ENCODE data around the gene CACNG1.
"Not testable (repeated sequence)": the region's sequence is repeated elsewhere in the genome, so short reads cannot be mapped to it uniquely, and the experiment has no call there.

Gene CACNG1

DNA sequence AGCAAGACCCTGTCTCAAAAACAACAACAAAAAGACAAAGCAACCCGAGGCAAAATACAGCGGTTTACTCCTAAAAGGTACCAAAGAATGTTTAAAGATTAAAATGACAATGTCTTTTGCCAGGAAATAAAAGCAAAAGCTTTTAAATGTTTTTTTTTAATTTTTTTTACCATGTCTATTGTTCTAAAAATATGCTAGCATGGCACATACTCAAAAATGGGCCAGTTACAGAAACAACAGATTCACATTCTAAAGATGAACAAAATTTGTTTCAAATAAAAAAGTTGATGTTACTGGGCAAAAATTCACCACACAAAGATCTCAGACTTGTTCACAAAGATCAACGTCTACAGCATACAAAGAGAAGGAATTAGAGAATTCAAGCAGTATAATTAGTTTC, 41.1 kb downstream of the CACNG1 start:
- DNase-seq: no peak

DNA sequence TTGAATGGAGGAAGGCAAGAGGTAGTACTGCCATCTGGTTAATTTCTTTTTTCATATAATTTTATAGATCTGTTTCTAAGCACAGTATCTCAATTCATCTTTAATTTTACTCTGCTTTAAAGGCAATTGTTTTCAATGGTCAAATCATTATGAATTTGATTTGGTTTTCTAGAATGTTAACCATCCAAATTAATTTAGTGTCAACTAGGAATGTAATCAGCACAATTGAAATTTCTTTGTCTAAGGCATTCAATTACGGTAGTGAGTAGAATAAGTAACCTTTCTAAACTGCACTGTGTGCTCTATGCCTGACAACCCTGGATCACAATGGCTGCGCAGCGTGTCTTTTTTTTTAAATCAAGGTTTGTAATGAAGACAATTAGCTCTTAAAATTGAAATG, 44.3 kb downstream of the CACNG1 start:
- DNase-seq: no peak

DNA sequence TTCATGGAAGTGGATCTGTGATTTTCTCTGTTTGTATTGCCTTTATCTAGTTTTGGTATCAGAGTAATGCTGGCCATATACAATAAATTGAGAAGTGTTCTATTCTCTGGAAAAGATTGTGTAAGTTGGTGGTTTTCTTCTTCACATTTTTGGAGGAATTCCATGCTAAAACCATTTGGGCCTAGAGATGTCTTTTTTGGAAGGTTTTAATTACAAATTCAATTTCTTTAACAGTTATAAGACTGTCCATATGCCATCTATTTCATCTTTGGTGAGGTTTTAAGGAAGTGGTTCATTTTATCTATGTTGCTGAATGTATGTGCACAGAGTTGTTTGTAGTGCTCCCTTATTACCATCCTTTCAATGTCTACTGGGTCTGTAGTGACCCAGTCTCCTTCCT, 46.0 kb downstream of the CACNG1 start:
- DNase-seq: no peak

DNA sequence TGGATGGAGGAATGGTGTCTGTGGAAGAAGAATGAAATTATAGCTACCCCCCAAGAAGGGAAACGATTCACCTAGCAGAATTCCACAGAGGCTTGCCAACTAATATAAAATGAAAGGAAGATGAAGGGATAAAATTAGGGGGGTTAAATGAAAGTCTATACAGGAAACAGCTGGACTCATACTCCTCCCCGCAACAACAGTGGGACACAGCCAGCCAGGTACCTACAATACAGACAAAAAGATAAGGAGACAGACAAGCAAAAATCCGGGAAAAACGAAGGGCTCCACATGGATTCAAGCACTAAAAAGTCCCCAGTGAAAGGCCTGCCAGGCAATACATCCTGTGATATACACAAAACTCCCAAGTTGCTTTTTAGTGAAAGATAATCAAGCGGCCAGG, 47.9 kb downstream of the CACNG1 start:
- DNase-seq: no peak

DNA sequence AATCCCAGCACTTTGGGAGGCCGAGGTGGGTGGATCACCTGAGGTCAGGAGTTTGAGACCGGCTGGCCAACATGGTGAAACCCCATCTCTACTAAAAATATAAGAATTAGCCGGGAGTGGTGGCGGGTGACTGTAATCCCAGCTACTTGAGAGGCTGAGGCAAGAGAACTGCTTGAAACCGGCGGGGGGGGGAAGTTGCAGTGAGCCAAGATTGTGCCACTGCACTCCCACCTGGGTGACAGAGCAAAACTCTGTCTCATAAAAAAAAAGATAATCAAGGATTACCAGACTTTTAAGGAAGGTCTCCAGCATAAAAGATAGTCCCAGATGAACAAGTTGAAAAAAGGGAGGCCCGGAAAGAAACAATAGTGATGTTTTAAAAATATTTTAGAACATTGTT, 48.4 kb downstream of the CACNG1 start:
- not testable (repeated sequence) for DNase-seq

DNA sequence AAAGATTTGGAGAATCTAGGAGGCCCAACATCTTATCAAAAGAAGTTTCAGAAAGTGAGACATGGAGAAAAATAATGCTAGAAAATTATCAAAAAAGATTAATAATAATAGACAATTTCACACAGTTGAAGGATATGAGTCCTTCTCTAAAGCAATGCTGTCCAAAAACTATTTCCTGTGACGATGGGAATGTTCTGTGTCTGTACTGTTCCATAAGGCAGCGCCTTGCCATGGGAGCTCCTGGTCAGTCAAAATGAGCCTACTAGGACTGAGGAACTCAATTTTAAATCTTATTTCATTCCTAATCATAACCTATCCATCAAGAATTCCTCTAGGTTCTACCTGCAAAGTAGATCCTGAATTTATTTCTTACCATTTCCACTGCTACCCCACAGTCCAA, 49.0 kb downstream of the CACNG1 start:
- no peak for DNase-seq

DNA sequence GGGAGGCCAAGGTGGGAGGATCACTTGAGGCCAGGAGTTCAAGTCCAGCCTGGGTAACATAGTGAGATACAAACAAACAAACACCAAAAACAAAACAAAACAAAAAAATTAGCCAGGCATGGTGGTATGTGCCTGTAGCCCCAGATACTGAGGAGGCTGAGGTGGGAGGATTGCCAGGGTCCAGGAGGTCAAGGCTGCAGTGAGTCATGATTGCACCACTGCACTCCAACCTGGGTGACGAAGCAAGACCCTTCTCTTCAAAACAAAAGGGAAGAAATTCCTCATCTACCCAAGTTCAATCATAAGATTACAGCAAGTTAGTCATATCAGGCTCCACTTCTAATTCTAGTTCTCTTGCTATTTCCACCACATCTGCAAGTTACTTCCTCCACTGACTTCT, 50.9 kb downstream of the CACNG1 start:
- DNase-seq: not testable (repeated sequence)

DNA sequence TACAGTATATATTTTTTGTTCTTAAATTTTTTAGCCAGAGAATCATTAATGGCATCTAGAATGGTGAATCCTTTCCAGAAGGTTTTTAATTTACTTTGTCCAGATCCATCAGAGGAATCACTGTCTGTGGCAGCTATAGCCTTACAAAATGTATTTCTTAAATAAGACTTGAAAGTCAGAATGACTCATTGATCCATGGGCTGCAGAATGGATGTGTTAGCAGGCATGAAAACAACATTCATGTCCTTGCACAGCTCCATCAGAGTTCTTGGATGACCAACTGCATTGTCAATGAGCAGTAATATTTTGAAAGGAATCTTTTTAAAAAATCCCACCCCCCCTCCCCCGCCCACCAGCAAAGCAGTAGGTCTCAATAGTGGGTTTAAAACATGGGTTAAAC, 51.4 kb downstream of the CACNG1 start:
- no peak for DNase-seq

DNA sequence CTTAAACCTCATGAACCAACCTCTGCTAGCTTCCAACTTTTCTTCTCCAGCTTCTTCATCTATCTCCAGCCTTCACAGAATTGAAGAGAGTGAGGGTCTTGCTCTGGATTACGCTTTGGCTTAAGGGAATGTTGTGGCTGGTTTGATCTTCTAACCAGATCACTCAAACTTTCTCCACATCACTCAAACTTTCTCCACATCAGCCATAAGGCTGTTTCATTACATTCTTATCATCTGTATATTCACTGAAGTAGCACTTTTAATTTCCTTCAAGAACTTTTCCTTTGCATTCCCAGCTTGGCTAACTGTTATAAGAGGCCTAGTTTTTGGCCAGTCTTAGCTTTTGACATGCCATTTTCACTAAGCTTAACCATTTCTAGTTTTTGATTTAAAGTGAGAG, 52.3 kb downstream of the CACNG1 start:
- DNase-seq: no peak

DNA sequence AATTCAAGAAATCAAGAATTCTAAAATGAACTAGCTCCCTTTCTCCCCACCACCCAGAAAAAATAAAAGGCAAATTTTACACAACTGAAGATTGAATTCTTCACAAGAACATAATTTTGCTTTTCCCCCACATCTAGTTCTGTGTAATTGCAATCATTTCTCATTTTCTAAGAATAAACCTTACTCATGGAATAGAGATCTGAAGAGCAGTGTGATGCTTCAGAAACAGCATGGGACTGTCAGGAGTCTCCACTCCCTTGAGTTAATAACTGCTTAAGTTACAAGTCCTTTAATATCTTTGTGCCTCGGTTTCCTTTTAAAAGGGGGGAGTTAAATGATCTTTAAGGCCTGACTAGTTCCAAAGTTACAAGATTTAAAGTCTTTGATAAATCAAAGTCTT, 53.7 kb downstream of the CACNG1 start:
- no peak for DNase-seq

DNA sequence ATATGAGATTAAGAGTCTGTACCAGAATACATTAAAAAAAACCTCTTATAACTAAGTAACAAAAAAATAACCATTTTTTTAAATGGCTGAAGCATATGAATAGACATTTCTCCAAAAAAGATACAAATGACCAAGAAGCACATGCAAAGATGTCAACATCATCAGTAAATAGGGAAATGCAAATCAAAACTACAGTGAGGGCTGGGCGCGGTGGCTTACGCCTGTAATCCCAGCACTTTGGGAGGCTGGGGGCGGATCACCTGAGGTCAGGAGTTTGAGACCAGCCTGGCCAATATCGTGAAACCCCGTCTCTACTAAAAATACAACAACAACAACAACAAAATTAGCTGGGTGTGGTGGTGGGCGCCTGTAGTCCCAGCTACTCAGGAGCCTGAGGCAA, 60.3 kb downstream of the CACNG1 start:
- not testable (repeated sequence) for DNase-seq

DNA sequence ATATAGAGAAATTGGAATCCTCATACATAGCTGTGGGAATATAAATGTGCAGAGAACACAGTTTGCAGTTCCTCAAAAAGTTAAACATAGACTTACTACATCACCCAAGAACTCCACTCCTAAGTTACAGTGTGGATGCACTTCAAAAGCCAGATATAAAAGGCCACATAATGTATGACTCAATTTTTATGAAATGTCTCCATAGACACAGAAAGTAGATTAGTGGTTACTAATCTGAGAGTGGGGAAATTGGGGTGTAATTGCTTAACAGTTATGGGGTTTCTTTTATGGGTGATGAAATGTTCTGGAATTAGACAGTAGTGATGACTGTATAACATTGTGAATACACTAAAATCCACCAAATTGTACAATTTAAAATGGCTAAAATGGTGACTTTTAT, 60.9 kb downstream of the CACNG1 start:
- no peak for DNase-seq
